Thymus (tissue), 11 donors: ENCODE data around the gene PSMA3. TPM values are rescaled to one million over a fixed set of nuclear protein-coding genes. Genes with fewer than 3 reads are reported as not detected.

Experiments used
- DNase-seq, 9 donors: peaks; one replicate each; pipeline ENCODE4 v3.0.0-alpha.2; 2013; ENCODE audit warnings: low spot score in 9 of 9, low read depth in 6 of 9, missing footprints in 1 of 9
- H3K27ac ChIP-seq, 2 donors: one replicate each; pipeline ENCODE4 v1.5.1; 2013; ENCODE audit warnings: control low read depth in 1 of 2, low read depth in 1 of 2, low read length in 1 of 2, mild to moderate bottlenecking in 1 of 2, moderate library complexity in 1 of 2
- H3K27me3 ChIP-seq, 2 donors: one replicate each; pipeline ENCODE4 v1.5.1; 2013; ENCODE audit warnings: low read length in 1 of 2; ENCODE audit not compliant: control insufficient read depth in 2 of 2, insufficient read depth in 1 of 2
- H3K36me3 ChIP-seq, 2 donors: one replicate each; pipeline ENCODE4 v1.5.1; 2013; ENCODE audit warnings: low read length in 1 of 2, mild to moderate bottlenecking in 1 of 2, moderate library complexity in 1 of 2; ENCODE audit not compliant: control insufficient read depth in 2 of 2, insufficient read depth in 2 of 2
- H3K4me1 ChIP-seq, 2 donors: one replicate each; pipeline ENCODE4 v1.5.1; 2013; ENCODE audit warnings: low read length in 2 of 2; ENCODE audit not compliant: control insufficient read depth in 2 of 2, insufficient read depth in 2 of 2
- H3K4me3 ChIP-seq, 2 donors: one replicate each; pipeline ENCODE4 v1.5.1; 2013; ENCODE audit warnings: low read length in 2 of 2, control low read depth in 1 of 2, mild to moderate bottlenecking in 1 of 2
- H3K9me3 ChIP-seq, 2 donors: one replicate each; pipeline ENCODE4 v1.5.1; 2013; ENCODE audit warnings: low read length in 1 of 2, mild to moderate bottlenecking in 1 of 2; ENCODE audit not compliant: control insufficient read depth in 2 of 2, insufficient read depth in 1 of 2
- WGBS: extraction: QIAGEN DNeasy Blood & Tissue Kit; methylation state at CpG from one replicate; pipeline ENCODE4 v1.1.7; 2013; 5-methylcytosine and 5-hydroxymethylcytosine counted together
- polyA plus RNA-seq: library from polyadenylated mRNA; stranded (reverse); fragments of 200-250 nt; gene quantifications from one replicate; pipeline ENCODE4 v1.2.3, GENCODE V29; 2013
- total RNA-seq: library from RNA; stranded (reverse); fragments of 120-200 nt; gene quantifications from one replicate; pipeline ENCODE4 v1.2.4, GENCODE V29; 2013
- donor health status: healthy.

PSMA3 gene
- total and polyA plus RNA-seq, 2 donors = 150 to 181 TPM

GRCh38 chr14:58215191-58215914 is 29.3 kb upstream of the PSMA3 start:
- Histone ChIP-seq H3K4me3 (no peak overlapping the region), H3K4me1 (no peaks in the 10 kb centered on the region), H3K9me3 (no peaks in the 10 kb centered on the region), H3K27me3 (no peaks in the 10 kb centered on the region), H3K27ac (no peak overlapping the region), H3K36me3 (peaks cover 11 to 17% of the 10 kb centered on the region in 2 donors)
- WGBS = 81% methylated on average over 2 of the region's 2 CpGs
- DNase-seq = no peak

DNA sequence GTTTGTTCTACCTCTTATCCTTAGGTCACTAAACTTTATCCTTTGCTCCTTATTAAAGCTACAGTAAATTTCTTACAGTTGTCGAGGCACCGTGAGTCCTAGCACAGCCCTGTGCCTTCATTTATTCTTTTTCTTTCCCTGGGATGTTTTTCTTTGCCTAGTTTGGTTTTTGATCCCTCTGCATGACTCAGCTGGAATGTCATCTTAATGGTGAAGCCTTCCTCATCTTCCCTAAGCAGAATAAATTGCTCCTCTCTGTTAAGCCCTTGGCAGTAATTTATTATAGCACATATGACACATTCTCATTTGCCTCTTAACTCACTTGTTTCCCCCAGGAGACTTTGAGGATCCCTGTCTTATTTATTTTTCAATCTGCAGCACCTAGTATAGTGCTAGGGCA is 28.1 kb upstream of the PSMA3 start:
- Histone ChIP-seq H3K4me3 (no peak overlapping the region), H3K9me3 (no peaks in the 10 kb centered on the region), H3K27me3 (no peaks in the 10 kb centered on the region), H3K27ac (no peak overlapping the region), H3K4me1 (no peaks in the 10 kb centered on the region), H3K36me3 (peaks cover 11 to 19% of the 10 kb centered on the region in 2 donors)
- DNase-seq = no peak
- WGBS = over 99% methylated on average over 2 of the region's 2 CpGs

DNA sequence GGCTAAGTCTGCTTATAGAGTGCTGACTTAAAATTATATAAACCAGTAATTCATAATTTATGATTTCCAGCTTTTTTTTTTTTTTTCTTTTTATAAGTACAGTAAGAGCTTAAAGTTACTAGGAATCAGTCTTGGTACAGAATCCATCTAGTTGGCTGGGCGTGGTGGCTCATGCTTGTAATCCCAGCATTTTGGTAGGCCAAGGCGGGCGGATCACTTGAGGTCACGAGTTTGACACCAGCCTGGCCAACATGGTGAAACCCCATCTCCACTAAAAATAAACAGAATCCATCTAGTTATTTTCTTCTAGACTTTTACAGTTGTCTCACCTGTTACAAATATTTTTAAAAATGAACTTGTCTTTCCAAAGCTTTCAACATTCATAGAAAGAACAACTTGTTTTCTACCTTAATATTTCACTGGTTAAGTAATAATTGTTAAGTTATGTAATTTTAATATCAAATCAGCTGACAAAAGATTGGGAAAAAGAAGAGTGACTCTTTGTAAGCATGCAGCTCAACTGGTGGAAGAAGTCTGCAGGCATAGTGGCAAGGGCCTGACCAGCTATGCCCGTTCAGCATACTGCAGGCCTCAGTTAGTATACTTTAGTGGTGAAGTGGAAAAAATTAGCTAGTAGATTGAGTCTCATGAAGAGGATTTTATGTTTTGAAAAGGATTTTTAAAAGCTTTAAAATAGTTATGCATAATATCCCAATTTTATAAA is 17.4 kb upstream of the PSMA3 start:
- H3K4me1 ChIP-seq = no peaks in the 10 kb centered on the region
- H3K27me3 ChIP-seq = no peaks in the 10 kb centered on the region
- H3K9me3 ChIP-seq = no peaks in the 10 kb centered on the region
- H3K27ac ChIP-seq = no peak overlapping the region
- over 99% methylated on average over 5 of the region's 5 CpGs for WGBS
- peaks cover 10 to 11% of the 10 kb centered on the region in 2 donors for H3K36me3 ChIP-seq
- no peak for DNase-seq
- H3K4me3 ChIP-seq = no peak overlapping the region

DNA sequence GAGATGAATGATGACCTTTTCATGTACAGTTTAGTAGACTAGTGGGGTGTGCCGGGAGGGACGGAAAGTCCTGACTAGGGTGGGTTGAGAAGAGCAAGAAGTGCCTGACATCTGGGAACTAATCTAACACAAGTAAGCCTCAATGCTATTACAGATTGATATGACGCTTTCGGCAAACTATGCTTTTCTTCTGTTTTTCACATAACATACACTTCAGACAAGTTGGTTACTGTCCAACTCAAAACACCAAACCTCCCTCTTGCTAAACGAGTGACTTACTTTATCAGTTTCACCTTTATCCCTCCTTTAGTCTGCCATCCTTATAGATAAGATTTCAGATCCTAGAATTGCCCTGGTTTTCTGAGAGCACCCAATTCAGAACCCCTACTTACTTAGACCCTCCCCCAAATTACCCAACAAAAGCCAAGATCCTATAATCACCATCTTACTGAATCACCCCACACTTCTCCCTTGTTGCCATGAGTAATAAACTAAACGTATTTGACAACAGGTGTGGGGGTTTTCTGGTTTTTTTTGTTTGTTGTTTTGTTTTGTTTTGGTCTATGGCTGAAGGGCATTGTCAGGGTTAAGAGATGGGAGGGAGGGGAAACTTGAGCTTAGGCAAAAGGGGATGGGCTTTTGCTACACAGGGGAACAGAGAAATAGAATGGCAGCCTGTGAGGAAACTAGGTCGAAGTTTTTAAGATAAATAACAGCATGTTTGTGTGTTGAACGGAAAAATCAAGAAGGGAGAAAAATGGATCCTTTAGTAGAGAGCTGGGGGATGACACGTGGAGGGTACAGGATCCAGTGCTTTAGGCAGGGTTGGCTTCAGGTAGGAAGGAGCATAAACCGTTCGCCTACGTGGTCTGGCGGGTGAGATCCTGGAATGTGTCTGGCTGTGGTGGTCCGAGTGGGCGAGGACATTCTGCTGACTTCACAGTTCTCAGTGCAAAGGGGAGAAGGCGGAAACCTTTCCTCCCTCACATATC is 6.1 kb upstream of the PSMA3 start:
- WGBS = 46% methylated on average over 16 of the region's 16 CpGs
- Histone ChIP-seq H3K4me1 (peaks cover 0 to 6% of the 10 kb centered on the region in 2 donors), H3K4me3 (peak overlapping the region; percentile 62 to 66), H3K9me3 (no peaks in the 10 kb centered on the region), H3K36me3 (no peaks in the 10 kb centered on the region), H3K27ac (peak overlapping the region; percentile 54 to 84), H3K27me3 (no peaks in the 10 kb centered on the region)
- peak in 4 of 9 donors; percentile 2 to 38 (median 20) for DNase-seq

- no peaks in the 10 kb centered on the region for H3K36me3 ChIP-seq
- DNase-seq = peak; percentile 54 to 88 (median 77)
- H3K9me3 ChIP-seq = no peaks in the 10 kb centered on the region
- peaks cover 0 to 6% of the 10 kb centered on the region in 2 donors for H3K4me1 ChIP-seq
- WGBS = 2% methylated on average over 23 of the region's 23 CpGs
- peak overlapping the region; percentile 44 to 84 for H3K27ac ChIP-seq
- no peaks in the 10 kb centered on the region for H3K27me3 ChIP-seq
- peak overlapping the region; percentile 62 to 66 for H3K4me3 ChIP-seq
These were observed 5.1 kb upstream of the PSMA3 start for GRCh38 chr14:58239244-58240195.

DNA sequence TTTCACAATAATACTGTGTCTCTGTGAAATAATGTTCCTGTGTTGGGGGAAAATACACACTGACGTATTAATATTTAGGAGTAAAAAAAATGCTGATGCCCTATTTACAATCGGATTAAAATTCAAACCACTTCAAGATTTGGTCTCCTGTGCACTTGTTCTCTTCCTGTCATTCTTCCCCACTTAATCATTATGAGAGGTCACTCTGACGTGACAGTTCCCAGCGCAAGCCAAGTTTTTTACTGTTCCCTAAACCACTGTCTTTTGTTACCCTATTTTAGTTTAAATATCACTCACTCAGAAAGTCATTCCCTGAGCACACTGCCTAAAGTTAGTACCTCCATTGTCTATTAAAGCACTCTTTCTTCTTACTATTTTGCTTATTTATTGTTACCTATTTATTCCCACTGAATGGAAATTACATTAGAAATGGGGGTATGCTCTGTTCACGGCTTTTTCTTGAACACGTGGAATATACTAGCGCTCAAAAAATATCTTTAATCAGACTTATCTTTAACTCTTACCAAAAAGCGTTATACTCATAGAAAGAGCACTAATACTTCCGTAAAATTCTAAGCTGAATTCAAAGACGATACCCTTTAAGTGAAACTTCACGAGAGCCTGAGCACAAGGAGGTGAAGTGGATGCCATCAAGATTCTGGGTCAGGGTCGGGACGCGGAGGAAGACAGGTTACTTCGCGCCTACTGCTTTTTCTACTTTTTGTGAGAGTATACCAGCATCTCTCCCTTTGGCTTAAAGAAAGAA is 670 bp upstream of the PSMA3 start:
- DNase-seq = peak in 3 of 9 donors; percentile 4 to 18 (median 4)
- Histone ChIP-seq H3K4me1 (peaks cover 0 to 2% of the 10 kb centered on the region in 2 donors), H3K27me3 (no peaks in the 10 kb centered on the region)

GRCh38 chr14:58245562-58245961 is 919 bp downstream of the PSMA3 start:
- under 1% methylated on average over 3 of the region's 3 CpGs for WGBS
- H3K4me3 ChIP-seq = peak overlapping the region; percentile 57 to 67
- no peaks in the 10 kb centered on the region for H3K9me3 ChIP-seq
- H3K36me3 ChIP-seq = peaks cover 4 to 6% of the 10 kb centered on the region in 2 donors
- H3K27ac ChIP-seq = peak overlapping the region; percentile 93 to 96
- no peaks in the 10 kb centered on the region for H3K27me3 ChIP-seq
- peak in 2 of 9 donors; percentile 5 to 19 for DNase-seq
- no peaks in the 10 kb centered on the region for H3K4me1 ChIP-seq

More for the DNA sequence above, 670 bp upstream of the PSMA3 start:
- 1% methylated on average over 16 of the region's 16 CpGs for WGBS
- peaks cover 0 to 4% of the 10 kb centered on the region in 2 donors for H3K36me3 ChIP-seq
- H3K27ac ChIP-seq = peak overlapping the region; percentile 87 to 96
- peak overlapping the region; percentile 57 to 67 for H3K4me3 ChIP-seq
- no peaks in the 10 kb centered on the region for H3K9me3 ChIP-seq
